Measurements from ENCODE around the gene ATRNL1.
A peak's percentile ranks its signal among the peaks of the same experiment; 100 is the strongest.
"Not testable (repeated sequence)": the region's sequence is repeated elsewhere in the genome, so short reads cannot be mapped to it uniquely, and the experiment has no call there.

ATRNL1 gene

DNA sequence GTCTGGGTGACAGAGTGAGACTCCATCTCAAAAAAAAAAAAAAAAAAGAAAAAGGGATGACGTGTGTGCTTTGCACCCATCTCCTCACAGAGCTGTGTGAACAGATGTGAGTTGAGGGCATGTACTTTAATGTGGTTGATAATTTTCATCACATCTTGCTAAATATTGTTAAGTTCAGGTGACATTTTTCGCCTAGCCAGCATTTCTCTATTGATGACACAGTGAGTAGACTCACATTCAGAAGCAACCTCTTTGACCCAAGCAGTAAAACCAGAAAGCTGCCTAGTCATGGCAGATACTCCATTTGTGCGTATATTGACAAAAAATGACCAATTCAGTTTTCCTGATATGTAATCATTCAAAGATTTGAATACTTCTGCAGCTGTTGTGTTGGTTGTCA is 126.0 kb downstream of the ATRNL1 start:
- no peak for DNase-seq

DNA sequence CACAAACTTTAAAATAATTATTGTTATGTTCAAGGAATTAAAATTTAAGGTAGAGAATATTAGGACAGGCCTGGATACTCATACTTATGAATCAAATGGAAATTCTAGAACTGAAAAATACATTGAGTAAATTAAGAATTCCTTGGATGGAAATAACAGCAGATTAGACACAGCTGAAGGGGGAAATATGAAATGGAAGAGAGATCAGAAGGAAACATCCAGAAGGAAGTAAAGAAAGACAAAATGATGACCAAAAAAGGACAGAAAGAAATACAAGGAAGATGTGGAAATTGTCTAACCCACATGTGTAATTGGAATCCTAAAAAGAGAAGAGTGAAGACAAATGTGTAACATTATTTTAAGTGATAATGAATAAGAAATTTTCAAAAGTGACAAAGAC is 128.9 kb downstream of the ATRNL1 start:
- no peak for DNase-seq

GRCh38 chr10:115239761-115240160 is 146.6 kb downstream of the ATRNL1 start:
- no peak for DNase-seq

- DNase-seq, result no peak
These were observed 157.6 kb downstream of the ATRNL1 start for GRCh38 chr10:115250784-115251183.

- DNase-seq, result not testable (repeated sequence)
These were observed 160.6 kb downstream of the ATRNL1 start for GRCh38 chr10:115253765-115254164.

- no peak for DNase-seq
These were observed 179.3 kb downstream of the ATRNL1 start for GRCh38 chr10:115272482-115272881.

GRCh38 chr10:115278294-115278693 is 185.1 kb downstream of the ATRNL1 start:
- no peak for DNase-seq

GRCh38 chr10:115295213-115295805 is 202.1 kb downstream of the ATRNL1 start:
- no peak for DNase-seq

DNA sequence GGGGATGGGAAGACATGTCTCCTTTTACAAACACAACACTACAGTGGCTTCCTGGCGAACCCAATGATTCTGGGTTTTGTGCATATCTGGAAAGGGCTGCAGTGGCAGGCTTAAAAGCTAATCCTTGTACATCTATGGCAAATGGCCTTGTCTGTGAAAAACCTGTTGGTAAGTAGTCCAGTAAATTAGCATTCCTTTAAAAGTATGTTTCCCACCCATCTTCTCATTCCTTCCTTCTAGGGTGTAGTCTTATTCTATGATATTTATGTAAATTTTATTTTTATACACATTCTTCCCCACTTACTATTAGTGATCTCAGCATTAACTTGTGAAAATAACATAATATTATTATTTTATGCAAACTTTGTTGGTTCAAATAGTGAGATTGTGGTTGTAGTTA is 206.9 kb downstream of the ATRNL1 start:
- no peak for DNase-seq

DNA sequence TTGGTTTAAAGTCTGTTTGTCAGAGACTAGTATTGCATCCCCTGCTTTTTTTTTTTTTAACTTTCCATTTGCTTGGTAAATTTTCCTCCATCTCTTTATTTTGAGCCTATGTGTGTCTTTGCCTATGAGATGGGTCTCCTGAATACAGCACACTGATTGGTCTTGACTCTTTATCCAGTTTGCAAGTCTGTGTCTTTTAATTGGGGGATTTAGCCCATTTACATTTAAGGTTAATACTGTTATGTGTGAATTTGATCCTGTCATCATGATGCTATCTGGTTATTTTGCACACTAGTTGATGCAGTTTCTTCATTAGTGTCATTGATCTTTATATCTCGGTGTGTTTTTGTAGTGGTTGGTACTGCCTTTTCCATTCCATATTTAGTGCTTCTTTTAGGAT is 226.5 kb downstream of the ATRNL1 start:
- DNase-seq, result not testable (repeated sequence)

GRCh38 chr10:115321360-115321759 is 228.2 kb downstream of the ATRNL1 start:
- DNase-seq, result no peak

DNA sequence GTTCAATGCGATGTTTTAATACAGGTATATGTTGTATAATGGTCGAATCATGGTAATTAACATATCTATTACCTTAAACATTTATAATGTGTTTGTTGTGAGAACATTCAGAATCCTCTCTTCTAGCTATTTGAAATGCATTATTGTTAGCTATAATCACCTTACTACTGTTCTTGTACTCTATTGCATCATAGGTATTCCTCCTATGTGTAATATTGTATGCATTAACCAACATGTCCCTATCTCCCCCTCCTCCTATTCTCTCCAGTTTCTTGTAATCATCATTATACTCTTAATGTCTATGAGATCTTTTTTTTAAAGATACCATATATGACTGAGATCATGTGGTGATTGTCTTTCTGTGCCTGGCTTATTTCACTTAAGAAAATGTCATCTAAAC is 235.2 kb downstream of the ATRNL1 start:
- DNase-seq, result no peak

DNA sequence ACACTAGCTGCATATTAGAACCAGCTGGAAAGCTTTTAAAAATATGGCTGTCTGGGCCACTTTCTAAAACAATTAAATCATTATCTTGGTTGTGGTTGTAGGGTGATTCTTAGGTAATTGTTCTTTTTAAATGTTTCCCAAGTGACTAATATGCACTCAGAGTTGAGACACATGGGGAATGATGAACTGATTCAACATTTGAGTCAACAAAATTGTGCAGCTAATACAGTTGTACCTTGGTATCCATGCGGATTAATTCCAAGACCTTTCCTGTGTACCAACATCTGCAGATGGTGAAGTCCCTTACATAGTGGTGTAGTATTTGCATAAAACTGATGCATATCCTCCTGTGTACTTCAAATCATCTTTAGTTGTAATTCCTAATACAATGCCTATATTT is 242.2 kb downstream of the ATRNL1 start:
- DNase-seq, result no peak

DNA sequence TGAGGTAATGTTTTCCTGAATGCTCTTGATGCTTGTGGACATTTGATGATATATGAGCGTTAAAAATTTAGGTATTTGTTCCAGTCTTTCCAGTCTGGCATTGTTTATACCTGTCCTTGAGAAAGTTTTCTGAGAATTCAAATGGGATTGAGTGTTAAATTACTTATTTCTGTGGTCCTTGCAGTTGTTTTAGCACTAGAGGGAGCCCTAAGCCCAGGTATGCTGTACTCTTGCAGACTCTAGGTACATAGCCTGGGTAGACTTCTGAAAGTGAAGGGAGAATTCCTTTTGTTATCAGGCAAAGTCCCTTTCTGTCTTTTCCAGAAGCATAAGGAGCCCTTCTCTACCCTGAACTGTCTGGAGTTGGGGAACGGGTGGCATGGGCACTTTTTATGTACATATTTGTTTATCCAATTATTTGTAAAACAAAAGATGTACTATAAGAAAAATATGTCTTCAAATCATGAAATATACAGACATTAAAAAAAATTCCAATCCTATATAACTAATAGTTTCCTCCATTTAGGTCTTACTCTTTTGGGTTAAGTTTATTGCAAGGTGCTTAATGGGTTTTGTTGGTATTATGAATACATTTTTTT is 262.1 kb downstream of the ATRNL1 start:
- peak; percentile 12 for DNase-seq

- not testable (repeated sequence) for DNase-seq
These were observed 274.8 kb downstream of the ATRNL1 start for GRCh38 chr10:115367920-115368319.

DNA sequence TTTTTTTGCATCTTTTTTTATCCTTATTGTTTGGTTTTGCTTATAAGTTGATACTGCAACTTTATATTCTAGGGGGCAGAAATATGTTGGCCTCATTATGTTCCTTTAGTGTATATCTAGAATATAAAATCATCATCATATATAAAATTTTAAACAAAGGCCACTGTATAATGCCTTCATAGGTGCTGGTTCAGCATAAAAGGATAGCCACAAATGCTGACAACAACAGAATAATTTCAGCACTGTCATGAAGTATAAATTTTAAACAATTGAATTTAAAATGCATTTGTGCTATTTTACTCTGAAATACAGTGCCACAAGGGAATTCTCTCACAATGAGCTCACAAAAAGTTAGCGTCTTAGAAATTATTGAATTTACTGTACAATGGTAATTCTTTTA is 285.9 kb downstream of the ATRNL1 start:
- DNase-seq, result no peak

DNA sequence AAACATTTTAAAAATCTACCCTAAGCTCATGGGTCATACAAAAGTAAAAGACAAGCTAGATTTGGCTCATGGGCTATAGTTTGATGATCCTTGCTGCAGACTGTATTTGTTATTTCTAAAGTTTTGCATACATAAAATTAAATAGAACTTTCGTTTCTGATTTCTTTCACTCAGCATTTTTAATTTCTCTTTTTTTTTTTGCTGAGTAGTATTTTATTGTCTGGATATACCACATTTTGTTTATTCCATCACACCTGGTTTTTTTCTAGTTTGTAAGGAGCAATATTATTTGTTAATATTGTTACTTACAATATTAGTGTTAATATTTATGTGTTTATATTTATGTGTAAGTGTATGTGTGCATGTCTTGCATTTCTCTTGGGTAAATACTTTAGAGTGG is 291.5 kb downstream of the ATRNL1 start:
- DNase-seq, result no peak

DNA sequence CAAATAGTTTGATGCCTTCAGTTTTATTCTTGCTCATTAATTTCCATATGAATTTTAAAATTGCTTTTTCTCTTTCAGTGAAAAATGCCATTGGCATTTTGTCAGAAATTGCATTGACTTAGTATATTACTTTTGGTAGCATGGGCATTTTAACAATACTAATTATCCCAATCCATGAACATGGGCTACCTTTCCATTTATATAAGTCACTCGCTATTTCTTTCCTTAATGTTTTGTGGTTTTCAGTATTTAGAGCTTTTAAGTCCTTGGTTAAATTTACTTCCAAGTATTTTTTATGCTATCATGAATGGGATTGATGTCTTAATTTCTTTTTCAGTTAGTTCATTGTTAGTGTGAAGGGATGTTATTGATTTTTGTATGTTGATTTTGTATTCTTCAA is 297.4 kb downstream of the ATRNL1 start:
- no peak for DNase-seq

GRCh38 chr10:115398026-115398425 is 304.9 kb downstream of the ATRNL1 start:
- DNase-seq, result no peak

- DNase-seq, result no peak
These were observed 309.5 kb downstream of the ATRNL1 start for GRCh38 chr10:115402699-115403098.

- not testable (repeated sequence) for DNase-seq
These were observed 312.7 kb downstream of the ATRNL1 start for GRCh38 chr10:115405838-115406237.

DNA sequence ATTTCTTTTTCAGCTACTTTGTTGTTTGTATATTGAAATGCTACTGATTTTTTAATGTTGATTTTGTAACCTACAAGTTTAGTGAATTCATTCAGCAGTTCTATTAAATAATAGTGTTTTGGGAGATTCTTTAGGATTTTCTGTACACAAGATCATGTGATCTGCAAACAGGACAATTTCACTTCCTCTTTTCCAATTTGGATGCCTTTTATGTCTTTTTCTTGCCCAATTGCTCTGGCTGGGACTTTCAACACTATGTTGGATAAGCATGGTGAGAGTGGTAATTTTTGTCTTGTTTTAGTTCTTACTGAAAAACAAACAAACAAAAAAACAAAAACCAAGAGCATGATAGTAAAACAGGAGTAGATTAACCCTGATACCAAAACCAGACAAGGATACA is 316.2 kb downstream of the ATRNL1 start:
- no peak for DNase-seq

- DNase-seq, result no peak
These were observed 324.6 kb downstream of the ATRNL1 start for GRCh38 chr10:115417585-115418265.

GRCh38 chr10:115422624-115423023 is 329.5 kb downstream of the ATRNL1 start:
- no peak for DNase-seq

GRCh38 chr10:115427611-115428010 is 334.4 kb downstream of the ATRNL1 start:
- no peak for DNase-seq
